Esophagus (tissue), 2 donors: ENCODE results near the gene SLC39A6. TPM values are rescaled to one million over a fixed set of nuclear protein-coding genes. Genes with fewer than 3 reads are reported as not detected.
"Not testable (repeated sequence)": the region's sequence is repeated elsewhere in the genome, so short reads cannot be mapped to it uniquely, and the experiment has no call there.

Experiments used
- H3K27ac ChIP-seq, 2 donors: one replicate each; pipeline ENCODE4 v1.5.1; 2013; ENCODE audit warnings: low read depth in 2 of 2, mild to moderate bottlenecking in 2 of 2, inconsistent platforms in 1 of 2, low read length in 1 of 2, moderate library complexity in 1 of 2
- H3K27me3 ChIP-seq, 2 donors: one replicate each; pipeline ENCODE4 v1.6.1; 2013; ENCODE audit warnings: low read length in 2 of 2, control low read depth in 1 of 2, mild to moderate bottlenecking in 1 of 2; ENCODE audit not compliant: insufficient read depth in 2 of 2, control insufficient read depth in 1 of 2
- H3K36me3 ChIP-seq, 2 donors: one replicate each; pipeline ENCODE4 v1.6.1; 2013; ENCODE audit warnings: low read length in 1 of 2; ENCODE audit not compliant: control insufficient read depth in 2 of 2, insufficient read depth in 2 of 2
- H3K4me1 ChIP-seq, 2 donors: one replicate each; pipeline ENCODE4 v1.6.1; 2013; ENCODE audit warnings: low read length in 1 of 2; ENCODE audit not compliant: control insufficient read depth in 2 of 2, insufficient read depth in 2 of 2
- H3K4me3 ChIP-seq, 2 donors: one replicate each; pipeline ENCODE4 v1.5.1; 2013; ENCODE audit warnings: low read length in 2 of 2, mild to moderate bottlenecking in 2 of 2, low read depth in 1 of 2, moderate library complexity in 1 of 2
- H3K9me3 ChIP-seq, 2 donors: one replicate each; pipeline ENCODE4 v1.6.1; 2013; ENCODE audit warnings: mild to moderate bottlenecking in 2 of 2, low read depth in 1 of 2, low read length in 1 of 2, moderate library complexity in 1 of 2; ENCODE audit not compliant: control insufficient read depth in 2 of 2, insufficient read depth in 1 of 2
- WGBS, 2 donors: extraction: QIAGEN DNeasy Blood & Tissue Kit; methylation state at CpG; one replicate each; pipeline ENCODE4 v1.1.7; 2013; 5-methylcytosine and 5-hydroxymethylcytosine counted together
- polyA plus RNA-seq, 2 donors: library from polyadenylated mRNA; stranded (reverse); fragments of 200-250 nt; gene quantifications; one replicate each; pipeline ENCODE4 v1.2.3, GENCODE V29; 2013
- donor health status: healthy with polysubstance abuse.
- donor health status: Bipolar disorder and iron deficiency.

SLC39A6 gene
- polyA plus RNA-seq, 2 donors, result 2.8 to 11.9 TPM

DNA sequence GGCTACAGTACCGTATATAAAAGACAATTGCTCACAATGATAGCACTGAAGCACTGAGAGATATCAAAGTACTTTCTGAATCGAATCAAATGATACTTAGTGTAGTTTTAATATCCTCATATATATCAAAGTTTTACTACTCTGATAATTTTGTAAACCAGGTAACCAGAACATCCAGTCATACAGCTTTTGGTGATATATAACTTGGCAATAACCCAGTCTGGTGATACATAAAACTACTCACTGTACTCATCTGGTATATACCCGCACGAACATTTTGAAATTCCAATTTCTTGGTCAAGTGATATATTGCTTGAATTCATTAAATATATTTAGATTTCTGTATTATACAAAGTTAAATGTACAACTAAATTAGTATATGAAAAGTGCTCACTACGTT lies 20.5 kb downstream of the SLC39A6 start:
- Histone ChIP-seq H3K27me3 (no peaks in the 10 kb centered on the region), H3K27ac (no peak overlapping the region), H3K36me3 (peaks cover 3% of the 10 kb centered on the region in 2 donors), H3K4me1 (no peaks in the 10 kb centered on the region), H3K4me3 (no peak overlapping the region), H3K9me3 (no peaks in the 10 kb centered on the region)
- 76 to 82% methylated on average over 5 of the region's 5 CpGs for WGBS, 2 donors

DNA sequence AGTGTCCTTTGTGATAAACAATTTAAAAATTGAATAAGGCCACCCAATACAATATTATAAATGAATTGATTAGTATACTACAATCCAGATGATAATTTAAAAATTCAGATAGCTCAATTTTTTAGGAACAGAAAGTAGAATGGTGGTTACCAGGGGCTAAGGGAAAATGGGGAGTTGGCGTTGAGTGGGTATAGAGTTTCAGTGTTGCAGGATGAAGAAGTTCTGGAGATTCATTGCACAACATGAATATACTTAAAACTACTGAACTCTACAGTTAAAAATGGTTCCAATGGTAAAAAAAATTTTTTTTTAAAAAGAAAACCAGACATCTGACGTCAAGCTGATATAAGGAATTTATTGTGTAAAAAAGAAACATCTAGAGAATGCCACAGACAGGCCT lies 20.9 kb downstream of the SLC39A6 start:
- 48 to 50% methylated on average over 2 of the region's 2 CpGs for WGBS, 2 donors
- Histone ChIP-seq H3K9me3 (no peaks in the 10 kb centered on the region), H3K4me1 (no peaks in the 10 kb centered on the region)

DNA sequence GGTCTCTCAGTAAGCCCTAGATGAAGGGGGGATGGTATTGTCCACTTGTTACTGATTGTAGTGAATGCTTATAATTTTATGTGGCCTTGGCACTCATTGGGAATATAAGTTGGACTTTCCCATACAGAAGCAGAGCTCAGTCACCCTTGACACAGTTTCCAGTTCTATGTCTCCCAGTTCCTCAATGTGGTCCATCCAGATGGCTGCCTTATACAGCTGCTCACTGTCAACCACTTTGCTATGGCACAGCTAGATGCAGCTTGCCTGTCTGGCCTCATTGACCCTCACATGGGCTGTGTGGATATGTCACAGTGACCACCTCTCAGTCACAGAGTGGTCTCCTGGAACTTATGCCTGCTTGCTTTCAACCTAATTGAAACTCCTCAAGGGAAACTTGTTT lies 21.7 kb downstream of the SLC39A6 start:
- no peaks in the 10 kb centered on the region for H3K4me1 ChIP-seq
- no peaks in the 10 kb centered on the region for H3K9me3 ChIP-seq
- peaks cover 0 to 3% of the 10 kb centered on the region in 2 donors for H3K36me3 ChIP-seq
- H3K27ac ChIP-seq, result no peak overlapping the region
- no peaks in the 10 kb centered on the region for H3K27me3 ChIP-seq
- H3K4me3 ChIP-seq, result no peak overlapping the region

More for the DNA sequence above, 20.9 kb downstream of the SLC39A6 start:
- Histone ChIP-seq H3K4me3 (no peak overlapping the region), H3K36me3 (peaks cover under 1 to 3% of the 10 kb centered on the region in 2 donors), H3K27ac (no peak overlapping the region), H3K27me3 (no peaks in the 10 kb centered on the region)

DNA sequence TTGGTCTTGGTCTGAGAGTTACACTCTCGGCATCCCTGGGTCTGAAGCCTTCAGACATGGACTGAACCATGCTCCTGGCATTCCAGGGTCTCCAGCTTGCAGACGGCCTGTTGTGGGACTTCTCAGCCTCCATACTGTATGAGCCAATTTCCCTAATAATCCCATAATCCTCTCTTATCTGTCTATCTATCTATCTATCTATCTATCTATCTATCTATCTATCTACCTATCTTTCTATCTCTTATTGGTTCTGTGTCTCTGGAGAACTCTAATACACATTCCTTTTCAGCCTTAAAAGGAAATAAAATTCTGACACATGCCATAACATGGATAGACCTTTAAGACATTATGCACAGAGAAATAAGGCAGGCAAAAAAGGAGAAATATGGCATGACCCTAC lies 24.4 kb downstream of the SLC39A6 start:
- H3K4me3 ChIP-seq, result no peak overlapping the region

DNA sequence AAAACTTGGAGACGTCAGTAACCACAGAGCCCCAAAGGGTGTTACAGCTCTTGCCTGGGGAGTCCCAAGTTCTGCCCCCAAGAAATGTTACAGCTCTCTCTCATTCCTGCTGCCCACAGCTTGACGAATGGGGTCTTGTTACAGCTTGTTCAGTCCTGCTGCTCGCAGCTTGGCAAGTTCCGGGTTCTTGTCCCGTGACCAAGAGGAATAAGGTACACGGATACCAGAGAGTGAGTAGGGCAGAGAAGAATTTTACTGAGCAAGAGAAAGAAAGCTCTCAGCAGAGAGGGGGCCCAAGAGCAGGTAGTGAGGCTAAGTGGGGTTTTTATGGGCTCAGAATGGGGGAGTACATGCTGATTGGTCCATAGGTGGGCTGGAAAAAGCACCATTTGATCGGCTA lies 27.2 kb downstream of the SLC39A6 start:
- Histone ChIP-seq H3K4me3 (no peak overlapping the region), H3K27me3 (no peaks in the 10 kb centered on the region), H3K36me3 (no peaks in the 10 kb centered on the region), H3K4me1 (no peaks in the 10 kb centered on the region), H3K9me3 (no peaks in the 10 kb centered on the region), H3K27ac (no peak overlapping the region)
- WGBS, 2 donors, result 91 to 92% methylated on average over 7 of the region's 7 CpGs

More for the DNA sequence above, 24.4 kb downstream of the SLC39A6 start:
- Histone ChIP-seq H3K36me3 (peaks cover 0 to 3% of the 10 kb centered on the region in 2 donors), H3K27me3 (no peaks in the 10 kb centered on the region), H3K27ac (no peak overlapping the region), H3K4me1 (no peaks in the 10 kb centered on the region), H3K9me3 (no peaks in the 10 kb centered on the region)
- 90 to 100% methylated on average over 2 of the region's 2 CpGs for WGBS, 2 donors

DNA sequence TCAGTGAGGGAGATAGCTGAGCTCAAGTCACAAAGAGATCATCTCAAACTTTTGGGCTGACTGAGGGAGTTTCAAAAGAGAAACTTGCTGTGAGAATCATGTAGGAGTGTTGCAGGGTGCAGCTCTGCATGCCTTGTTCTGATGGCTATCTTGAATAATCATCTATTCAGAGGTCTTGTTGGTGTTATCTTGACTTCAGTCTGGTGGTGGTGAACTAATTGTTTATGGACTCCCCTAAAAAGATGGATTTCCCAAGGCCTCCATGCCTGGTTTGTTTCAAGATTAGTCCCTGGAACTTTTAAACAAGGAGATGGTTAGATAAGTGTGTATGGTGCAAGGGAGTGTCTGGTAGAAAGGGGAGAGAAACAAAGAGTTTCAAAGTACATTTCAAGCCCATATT lies 29.8 kb downstream of the SLC39A6 start:
- no peaks in the 10 kb centered on the region for H3K4me1 ChIP-seq

DNA sequence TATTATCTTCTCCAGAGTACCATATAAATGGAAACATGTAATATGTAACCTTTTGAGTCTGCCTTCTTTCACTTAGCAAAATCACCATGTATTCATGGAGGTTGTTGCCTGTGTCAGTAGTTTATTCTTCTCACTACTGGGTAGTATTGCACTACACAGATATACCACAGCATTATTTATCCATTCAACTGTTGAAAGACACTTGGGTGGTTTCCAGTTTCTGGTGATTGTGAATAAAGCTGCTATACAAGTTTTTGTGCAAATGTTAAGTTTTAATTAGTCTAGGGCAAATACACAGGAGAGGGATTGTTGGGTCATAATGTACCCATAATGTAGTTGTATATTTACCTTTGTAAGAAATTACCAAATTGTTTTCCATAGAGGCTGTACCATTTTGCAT lies 32.2 kb downstream of the SLC39A6 start:
- Histone ChIP-seq H3K4me1 (no peaks in the 10 kb centered on the region), H3K9me3 (no peaks in the 10 kb centered on the region), H3K27ac (no peak overlapping the region), H3K36me3 (no peaks in the 10 kb centered on the region), H3K27me3 (no peaks in the 10 kb centered on the region), H3K4me3 (no peak overlapping the region)

More for the DNA sequence above, 29.8 kb downstream of the SLC39A6 start:
- H3K9me3 ChIP-seq, result no peaks in the 10 kb centered on the region
- H3K4me3 ChIP-seq, result no peak overlapping the region
- H3K27me3 ChIP-seq, result no peaks in the 10 kb centered on the region
- H3K36me3 ChIP-seq, result no peaks in the 10 kb centered on the region
- H3K27ac ChIP-seq, result no peak overlapping the region

DNA sequence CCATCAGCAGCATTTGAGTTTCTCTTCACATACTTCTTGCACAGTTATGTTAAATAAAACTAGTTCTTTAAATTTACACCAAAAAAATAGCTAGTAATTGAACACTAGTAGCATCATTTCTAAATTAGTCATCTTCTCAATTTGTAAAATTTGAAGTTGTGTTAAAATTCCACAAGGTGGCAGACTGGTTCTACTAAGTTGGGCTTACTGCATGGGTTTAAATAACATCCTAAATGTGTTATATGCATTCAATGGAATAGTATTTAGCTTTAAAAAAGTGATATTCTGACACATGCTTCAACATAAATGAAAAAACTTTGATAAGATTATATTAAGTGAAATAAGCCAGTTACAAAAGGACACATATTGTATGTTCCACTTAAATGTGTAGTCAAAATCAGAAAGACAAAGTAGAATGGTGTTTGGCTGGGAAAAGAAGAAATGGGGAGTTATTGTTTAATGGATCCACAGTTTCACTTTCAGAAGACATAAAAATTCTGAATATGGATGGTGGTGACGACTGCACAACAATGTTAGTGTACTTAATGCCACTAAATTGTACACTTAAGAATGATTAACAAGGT lies 33.1 kb downstream of the SLC39A6 start:
- Histone ChIP-seq H3K27ac (no peak overlapping the region), H3K4me1 (no peaks in the 10 kb centered on the region), H3K27me3 (no peaks in the 10 kb centered on the region), H3K9me3 (no peaks in the 10 kb centered on the region), H3K36me3 (no peaks in the 10 kb centered on the region), H3K4me3 (no peak overlapping the region)
- WGBS, 2 donors, result 27 to 34% methylated on average over 1 of the region's 1 CpG

DNA sequence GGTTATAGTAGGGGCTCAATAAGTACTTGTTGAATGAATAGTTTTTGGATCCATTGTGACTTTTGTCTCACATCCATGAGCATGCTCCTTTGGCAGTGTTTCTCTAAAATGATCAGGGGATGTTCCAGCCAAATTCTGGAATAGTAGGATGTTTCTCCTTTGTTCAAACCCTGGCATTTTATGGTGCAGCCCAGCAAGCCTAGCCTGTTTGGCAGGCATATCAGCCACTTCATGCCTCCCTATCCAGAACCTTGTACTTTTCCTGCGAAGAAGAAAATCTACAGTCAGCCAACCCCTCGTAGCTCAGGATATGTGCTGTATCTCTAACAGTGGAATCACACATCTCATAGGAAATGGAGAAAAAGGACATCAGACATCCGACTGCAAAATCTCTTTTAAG lies 34.7 kb downstream of the SLC39A6 start:
- H3K4me1 ChIP-seq, result no peaks in the 10 kb centered on the region

DNA sequence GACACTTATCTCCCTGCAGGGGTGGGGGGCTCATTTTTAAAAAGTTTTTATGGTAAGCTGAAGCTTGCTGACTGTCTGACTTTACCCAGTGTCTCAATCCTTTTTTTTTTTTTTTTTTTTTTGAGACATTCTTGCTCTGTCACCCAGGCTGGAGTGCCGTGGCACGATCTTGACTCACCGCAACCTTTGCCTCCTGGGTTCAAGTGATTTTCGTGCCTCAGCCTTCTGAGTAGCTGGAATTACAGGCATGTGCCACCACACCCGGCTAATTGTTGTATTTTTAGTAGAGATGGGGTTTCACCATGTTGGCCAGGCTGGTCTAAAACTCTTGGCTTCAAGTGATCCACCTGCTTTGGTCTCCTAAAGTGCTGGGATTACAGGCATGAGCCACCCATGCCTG lies 37.0 kb downstream of the SLC39A6 start:
- 71 to 76% methylated on average over 5 of the region's 5 CpGs for WGBS, 2 donors
- H3K27ac ChIP-seq, H3K4me1 ChIP-seq, H3K9me3 ChIP-seq, H3K4me3 ChIP-seq, H3K36me3 ChIP-seq, H3K27me3 ChIP-seq: not testable (repeated sequence)

More for the DNA sequence above, 34.7 kb downstream of the SLC39A6 start:
- no peaks in the 10 kb centered on the region for H3K36me3 ChIP-seq
- no peaks in the 10 kb centered on the region for H3K27me3 ChIP-seq
- no peak overlapping the region for H3K4me3 ChIP-seq
- no peaks in the 10 kb centered on the region for H3K9me3 ChIP-seq
- 50 to 60% methylated on average over 3 of the region's 3 CpGs for WGBS, 2 donors
- no peak overlapping the region for H3K27ac ChIP-seq
